ENCODE data around the gene JPT1.

Gene JPT1

DNA sequence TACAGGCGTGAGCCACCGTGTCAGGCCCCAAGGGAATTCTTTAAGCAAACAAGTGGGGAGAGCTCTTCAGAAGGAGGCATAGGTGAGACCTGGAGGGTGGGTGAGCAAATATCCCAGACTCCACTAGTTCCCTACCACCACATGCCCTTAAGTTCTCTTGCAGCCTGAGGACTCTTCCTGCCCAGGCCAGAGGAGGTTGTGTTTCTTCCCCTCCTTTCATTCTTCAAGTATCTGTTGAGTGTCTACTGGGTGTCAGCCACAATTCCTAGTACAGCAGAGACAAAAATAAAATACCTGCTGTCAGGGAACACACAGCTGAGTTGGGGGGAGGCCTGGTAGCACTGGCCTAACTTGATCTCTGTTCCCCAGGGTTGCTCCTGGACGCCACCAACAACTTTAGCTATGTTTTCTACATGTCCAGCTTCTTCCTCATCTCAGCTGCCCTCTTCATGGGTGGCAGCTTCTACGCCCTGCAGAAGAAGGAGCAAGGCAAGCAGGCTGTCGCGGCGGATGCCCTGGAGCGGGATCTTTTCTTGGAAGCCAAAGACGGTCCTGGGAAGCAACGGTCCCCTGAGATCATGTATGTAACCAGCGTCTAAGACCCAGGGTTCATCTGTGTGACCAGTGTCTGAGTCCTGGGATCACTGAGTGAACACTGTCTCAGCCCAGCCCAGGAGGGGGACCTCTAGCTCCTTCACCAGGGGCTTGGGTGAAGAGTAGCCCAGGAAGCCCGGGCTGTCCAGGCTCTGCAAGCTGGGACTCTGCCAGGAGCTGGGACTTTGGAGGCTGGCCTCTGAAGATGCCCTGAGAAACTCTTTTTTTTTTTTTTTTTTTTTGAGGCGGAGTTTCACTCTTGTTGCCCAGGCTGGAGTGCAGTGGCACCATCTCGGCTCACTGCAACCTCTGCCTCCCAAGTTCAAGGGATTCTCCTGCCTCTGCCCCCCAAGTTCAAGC lies 50.4 kb downstream of the JPT1 start:
- DNase-seq, result no peak

DNA sequence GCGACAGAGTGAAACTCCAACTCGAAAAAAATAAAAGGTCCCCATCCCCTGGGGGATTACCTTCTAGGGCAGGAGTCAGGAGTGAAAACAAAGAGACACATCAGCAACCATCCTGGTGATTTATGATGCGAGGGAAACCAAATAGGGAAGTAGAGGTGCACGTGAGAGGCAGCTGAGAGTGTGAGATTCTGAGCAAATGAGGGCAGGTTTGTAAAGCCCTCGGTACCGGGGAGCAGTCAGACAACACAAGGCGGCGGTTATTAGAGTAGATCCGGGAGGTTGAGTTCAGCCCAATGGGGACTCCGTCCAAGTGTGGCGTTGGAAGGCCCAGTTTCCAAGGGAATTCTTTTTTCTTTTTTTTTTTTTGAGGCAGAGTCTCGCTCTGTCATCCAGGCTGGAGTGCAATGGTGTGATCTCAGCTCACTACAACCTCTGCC lies 51.9 kb downstream of the JPT1 start:
- no peak for DNase-seq

DNA sequence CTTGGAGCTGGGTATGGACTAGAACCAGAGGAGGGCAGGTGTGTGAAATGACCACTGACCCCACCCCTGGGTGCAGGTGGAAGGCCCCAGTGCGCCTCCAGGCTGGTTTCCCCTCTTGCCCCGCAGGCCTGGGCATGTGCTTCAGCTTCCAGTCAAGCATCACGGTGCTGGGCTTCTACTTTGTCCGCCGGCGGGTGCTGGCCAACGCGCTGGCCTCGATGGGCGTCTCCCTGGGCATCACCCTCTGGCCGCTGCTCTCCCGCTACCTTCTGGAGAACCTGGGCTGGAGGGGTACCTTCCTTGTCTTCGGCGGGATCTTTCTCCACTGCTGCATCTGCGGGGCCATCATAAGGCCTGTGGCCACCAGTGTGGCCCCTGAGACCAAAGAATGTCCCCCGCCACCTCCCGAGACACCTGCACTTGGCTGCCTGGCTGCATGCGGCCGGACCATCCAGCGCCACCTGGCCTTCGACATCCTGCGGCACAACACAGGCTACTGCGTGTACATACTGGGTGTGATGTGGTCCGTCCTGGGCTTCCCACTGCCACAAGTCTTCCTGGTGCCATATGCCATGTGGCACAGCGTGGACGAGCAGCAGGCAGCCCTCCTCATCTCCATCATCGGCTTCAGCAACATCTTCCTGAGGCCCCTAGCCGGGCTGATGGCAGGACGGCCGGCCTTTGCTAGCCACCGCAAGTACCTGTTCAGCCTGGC lies 54.3 kb downstream of the JPT1 start:
- no peak for DNase-seq

DNA sequence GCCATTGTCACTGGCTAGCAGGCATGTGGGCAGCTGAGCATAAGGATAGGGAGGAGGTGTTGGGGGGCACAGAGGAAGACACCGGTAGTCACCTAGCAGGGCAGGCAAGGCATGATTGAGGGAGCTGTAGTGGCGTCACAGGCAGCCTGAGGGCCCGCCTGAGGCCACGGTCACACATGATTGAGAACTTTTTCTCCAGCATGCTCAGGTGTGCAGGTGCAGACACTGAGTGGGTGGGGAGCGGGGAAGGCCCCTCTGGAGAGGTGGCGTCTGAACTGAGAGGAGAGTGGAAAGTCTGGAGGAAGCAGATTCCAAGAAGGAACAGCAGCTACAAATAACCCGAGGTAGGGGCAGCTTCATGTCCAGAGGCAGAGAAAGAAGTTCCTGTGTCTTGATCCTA lies 55.5 kb downstream of the JPT1 start:
- DNase-seq, result no peak

DNA sequence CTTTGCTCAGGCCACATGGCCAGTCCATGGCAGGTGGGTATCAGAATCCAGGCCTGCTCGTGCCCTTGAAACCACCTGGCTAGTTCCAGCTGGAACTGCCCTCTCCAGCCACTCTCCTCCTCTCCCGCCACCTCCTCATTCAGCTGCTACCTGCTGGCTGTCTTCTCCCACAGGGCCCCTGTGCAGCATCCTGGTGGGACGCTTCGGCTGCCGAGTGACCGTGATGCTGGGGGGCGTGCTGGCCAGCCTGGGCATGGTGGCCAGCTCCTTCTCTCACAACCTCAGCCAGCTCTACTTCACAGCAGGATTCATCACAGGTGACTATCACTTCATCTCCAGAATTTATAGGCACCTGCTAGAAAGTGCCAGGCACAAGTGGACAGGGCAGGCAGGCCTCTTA lies 56.4 kb downstream of the JPT1 start:
- no peak for DNase-seq

DNA sequence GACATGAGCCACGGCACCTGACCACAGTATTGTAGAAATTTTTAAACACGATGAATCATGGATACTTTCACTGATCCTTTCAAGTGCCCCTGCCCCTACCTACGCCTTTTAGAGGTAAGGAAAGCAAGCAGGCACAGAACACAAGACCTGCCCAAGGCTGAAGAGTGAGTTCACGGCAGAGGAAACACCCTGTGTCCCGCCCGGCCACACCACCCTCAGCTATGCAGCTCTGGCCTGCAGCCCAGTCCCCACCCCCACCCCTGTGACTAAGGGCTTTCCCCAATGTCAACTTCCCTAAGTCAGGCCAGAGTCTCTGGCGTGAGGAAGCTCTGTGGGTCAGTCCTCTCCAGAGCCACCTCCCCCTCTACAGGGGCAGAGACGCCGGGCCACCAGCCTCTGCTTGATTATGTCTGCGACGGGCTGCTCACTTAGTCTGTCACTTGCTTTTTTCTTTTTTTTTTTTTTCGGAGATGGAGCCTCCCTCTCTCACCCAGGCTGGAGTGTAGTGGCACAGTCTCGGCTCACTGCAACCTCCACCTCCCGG lies 58.2 kb downstream of the JPT1 start:
- DNase-seq, result no peak

DNA sequence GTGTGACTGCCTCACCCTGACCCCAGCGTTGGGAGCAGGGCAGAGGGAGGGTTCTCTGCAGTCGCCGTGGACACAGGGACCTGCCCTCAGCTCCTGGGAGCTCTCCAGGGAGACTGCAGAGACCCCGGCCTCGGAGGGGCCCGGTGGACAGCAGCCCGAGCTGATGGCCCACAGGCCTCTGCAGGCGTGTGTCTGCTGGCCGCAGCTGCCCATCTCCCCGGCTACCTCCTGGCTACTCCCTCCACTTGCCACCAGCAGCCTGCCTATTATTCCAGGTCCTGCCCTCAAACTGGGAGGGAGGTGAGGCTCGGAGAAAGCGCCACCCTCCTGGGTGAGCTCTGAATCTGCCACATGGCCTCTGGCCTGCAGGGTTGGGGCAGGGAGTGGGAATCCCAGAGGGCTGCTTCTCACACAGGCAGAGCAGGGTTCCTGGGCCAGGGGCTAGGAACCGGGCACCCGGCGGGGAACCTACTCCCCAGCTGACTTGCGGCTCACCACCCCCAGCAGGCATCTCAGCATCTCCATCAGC lies 59.4 kb downstream of the JPT1 start:
- no peak for DNase-seq

DNA sequence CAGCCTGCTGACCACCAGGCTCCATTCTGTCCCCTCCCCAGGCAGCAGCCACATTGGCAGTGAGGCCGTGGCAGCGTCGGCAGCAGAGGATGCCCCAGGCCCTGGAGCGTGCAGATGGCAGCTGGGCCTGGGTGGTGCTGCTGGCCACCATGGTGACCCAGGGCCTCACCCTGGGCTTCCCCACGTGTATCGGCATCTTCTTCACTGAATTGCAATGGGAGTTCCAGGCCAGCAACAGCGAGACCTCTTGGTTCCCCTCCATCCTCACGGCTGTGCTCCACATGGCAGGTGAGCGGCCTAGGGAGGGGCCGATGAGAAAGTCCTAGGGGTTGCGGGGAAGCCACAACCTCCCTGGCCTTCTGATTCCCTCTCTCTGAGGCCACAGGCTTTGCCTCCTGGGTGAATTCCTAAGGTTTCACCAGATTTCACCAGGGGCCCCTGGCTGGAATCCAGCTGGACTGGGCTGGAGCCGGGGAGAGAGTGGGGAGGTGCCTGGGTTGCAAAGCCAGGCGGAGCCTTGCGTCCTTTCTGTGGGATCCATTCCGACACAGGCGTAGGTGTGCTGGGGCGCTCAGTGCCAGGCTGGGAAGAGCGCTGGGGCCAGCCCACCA lies 60.7 kb downstream of the JPT1 start:
- no peak for DNase-seq

DNA sequence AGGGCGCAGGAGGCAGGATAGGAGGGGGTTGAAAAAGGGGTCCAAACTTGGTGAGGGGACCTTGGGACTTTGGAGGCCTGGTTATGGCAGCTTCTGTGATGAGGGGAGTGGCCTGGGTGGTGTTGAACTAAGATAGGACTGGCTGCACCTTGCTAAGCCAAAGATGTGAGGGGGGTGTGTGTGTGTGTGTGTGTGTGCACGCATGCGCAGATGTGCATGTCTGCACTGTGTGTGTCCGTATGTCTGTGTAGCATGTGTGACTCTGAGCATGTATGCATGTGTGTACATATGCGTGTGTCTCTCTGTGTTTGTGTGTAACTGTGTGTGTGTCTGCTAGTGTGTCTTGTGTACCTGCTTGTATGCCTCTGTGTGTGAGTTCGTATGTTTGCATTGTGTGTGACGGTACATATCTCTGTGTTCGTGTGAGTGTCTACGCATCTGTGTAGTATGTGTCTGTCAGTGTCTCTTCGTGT lies 62.4 kb downstream of the JPT1 start:
- no peak for DNase-seq

DNA sequence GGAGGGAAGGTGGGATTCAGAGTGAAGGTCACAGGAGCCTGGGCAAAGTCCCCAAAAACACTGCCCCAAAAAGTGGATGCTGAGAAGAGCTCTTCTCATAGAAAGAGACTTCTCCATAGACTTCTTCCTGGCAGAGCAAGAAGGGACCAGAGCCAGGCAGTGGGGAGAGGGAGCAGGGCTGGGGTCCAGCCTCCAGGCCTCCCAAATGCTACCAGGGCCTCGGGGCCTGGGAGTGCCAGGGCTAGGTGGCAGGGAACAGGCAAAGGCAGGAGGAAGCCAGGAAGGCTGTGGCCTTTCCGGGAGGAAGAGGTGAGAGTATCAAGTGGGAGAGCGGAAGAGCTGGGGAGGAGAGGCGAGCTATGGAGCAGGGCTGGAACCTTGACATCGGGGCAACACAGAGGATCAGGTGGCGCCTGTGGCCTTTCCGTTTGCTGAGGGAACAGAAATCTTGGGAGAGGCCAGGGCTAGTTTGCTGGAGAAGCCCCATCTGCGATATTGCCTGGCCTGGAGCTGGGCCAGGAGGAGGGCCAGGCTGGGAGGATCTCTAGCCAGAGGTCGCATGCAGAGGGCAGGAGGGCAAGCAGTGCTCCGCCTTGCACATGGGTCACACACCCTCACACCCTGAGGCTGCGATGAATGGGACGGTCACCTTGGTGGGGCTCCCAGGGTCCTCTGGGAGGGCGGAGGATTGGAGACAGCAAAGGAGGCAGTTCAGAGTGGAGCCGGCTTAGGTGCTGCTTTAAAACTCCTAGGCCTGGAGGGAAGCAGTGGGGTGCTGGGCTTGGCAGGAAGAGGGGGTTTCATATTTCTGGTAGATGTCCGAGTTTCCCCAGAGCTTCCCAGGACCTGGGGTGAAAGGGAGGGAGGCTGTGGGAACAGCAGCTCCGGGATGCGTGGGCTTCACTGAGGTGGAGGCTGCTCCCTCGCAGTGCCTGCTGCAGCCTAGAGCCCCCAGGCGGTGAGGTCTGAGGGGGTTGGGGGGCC lies 63.1 kb downstream of the JPT1 start:
- no peak for DNase-seq

DNA sequence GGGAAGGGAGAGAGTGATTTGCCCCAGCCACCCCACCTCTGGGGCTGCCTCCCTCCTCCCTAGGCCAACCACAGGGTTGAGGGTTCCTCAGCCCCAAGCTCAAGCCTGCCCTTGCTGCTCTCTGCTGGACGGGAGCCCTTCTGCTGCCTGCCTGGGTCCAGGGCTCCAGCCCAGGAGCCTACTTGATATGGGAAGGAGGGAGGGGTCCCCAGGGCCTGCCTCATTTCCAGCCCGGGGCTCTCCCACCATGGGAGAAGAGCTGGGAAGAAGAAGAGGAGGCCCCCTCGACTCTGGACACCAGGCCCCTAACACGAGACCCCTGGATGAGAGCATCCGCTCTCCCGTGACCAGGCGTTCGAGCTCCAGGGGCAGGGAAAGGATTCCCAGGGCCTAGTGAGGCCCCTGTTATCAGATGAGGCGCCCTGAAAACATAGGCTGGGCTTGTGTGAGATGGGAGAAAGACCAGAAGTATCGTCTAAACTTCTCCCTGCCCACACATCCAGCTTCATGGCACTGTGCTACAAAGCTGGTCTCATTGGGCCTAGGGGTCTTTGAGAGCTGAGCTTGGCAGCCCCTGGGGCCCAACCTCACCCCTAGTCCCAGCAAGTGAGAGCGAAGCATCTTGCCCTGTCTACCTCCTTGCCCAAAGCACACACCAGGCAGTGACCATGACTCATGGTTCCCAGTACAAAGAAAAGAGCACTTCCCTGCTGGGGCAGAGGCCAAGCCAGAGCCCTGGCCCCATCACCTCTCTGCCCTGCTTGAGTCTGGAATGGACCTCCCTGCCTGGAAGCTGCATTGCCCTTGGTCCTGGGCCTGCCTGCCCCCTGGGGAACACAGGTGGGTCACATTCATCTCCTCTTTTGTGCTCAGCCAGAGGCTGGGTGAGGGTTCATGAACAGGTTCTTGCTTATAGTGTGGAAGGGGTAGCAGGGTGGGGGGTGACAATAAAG lies 65.6 kb downstream of the JPT1 start:
- no peak for DNase-seq

DNA sequence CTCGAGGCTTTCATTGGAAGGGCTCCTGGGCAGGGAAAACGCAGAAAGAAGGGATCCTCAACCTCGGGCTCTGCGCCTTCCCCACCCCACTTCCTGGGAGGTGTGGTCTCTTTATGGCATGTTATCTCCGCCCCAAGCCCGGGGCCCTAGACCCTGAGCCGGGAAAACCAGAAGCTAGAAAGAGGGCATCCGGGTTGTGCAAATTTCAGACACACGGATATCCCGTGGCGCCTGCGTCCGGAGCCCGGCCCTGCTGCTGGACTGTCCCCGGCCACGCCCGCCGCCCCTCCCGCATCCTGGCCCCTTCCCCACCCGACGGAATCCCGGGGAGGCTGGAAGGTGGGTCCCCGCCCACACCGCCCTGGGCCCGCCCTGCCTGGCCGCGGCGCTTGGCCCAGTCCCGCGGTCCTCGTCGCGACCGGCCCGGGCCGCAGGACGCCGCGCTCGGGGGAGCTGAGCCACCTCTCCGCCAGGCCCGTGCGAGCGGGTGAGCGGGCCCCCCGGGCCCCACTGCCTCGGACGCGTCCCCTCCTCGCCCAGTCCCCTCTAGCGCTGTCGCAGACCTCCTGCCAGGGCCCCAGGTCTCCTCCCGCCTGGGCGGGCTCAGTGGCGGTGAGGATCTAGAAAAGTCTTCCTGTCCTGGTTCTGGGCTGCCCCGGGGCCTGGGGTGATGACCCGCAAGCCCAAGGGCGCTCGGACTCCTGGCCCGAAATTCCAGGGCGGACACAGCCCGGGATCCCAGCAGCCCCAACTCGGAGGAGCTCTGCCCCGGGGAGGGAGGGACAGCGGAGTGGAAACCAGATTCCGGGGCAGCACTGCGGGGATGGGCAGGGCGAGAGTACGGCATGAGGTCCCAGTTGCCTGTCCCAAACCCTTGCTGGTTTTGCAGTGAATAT lies 66.5 kb downstream of the JPT1 start, which contains the start of gene SLC16A5:
SLC16A5 (plus strand) TSS at position 397 of the 896 bp plus-strand sequence. CDS start 5,683 bp downstream, outside the sequence.
- no peak for DNase-seq

DNA sequence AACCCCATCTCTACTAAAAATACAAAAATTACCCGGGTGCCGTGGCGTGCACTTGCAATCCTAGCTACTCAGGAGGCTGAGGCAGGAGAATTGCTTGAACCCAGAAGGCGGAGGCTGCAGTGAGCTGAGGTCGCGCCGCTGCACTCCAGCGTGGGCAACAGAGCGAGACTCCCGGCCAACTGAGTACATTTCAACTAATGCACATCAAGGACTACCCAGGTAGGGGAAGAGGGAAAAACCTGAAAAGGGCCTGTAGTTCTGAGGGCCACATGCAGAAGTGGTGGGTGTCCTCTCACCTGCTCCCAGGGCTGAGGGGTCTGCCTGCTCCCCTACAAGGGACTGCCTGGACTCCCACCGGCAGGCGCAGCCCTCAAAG lies 67.1 kb downstream of the JPT1 start:
- no peak for DNase-seq

DNA sequence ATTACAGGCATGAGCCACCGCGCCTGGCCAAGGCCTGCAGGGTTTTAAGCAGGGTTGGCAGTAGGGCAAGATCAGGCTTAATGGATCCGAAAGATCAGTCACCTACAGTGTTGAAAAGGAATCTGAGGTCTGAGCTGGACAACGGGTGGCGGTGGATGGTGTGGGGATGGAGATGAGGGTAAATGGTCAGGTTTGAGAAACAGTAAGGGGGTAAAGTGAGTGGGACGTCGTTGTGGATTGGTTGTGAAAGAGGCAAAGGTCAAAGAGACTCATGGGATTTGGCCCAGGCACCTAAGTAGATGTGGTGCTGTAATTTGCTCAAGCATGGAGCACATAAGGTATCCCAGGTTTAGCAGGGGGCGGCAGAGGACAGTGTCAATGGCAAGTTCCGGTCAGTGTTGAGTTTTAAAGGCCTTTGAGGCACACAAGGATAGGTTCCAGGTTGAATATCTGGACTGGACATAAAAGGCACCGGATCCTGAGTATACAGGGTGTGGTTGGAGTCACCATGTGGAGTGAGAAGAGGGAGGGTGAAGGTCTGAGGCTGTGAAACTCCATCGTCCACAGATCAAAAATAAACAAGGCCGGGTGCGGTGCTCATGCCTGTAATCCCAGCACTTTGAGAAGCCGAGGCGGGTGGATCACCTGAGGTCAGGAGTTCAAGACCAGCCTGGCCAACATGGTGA lies 67.7 kb downstream of the JPT1 start:
- DNase-seq, result no peak
